Muscle of back (tissue), 13 donors: ENCODE results near the gene FAM209B. TPM values are rescaled to one million over a fixed set of nuclear protein-coding genes. Genes with fewer than 3 reads are reported as not detected.
"Not testable (repeated sequence)": the region's sequence is repeated elsewhere in the genome, so short reads cannot be mapped to it uniquely, and the experiment has no call there.

Experiments used
- DNase-seq, 3 donors: peaks; one replicate each; pipeline versions ENCODE4 v3.0.0 to v3.0.0-alpha.2; 2013
- long read RNA-seq, 9 donors: transcript quantifications; one replicate each; lab custom pipeline, GENCODE V29; 2026
- polyA plus RNA-seq, 10 donors: library from polyadenylated mRNA; unstranded; fragments of 120-200 nt; gene quantifications; one replicate each; pipeline ENCODE4 v1.2.1, GENCODE V29; 2013; ENCODE audit not compliant: insufficient read length in 10 of 10

The FAM209B gene, protein sequence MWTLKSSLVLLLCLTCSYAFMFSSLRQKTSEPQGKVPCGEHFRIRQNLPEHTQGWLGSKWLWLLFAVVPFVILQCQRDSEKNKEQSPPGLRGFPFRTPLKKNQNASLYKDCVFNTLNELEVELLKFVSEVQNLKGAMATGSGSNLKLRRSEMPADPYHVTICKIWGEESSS
- polyA plus RNA-seq = under 1 TPM in 2 of 10 donors, not detected in 8; 0.18 to 0.49 TPM
- long read RNA-seq, donor 1 = 0 reads
- long read RNA-seq, donor 2 = 0 reads
- long read RNA-seq, donor 3 = 0 reads
- long read RNA-seq, donor 4 = 0 reads
- long read RNA-seq, donor 5 = 0 reads
- long read RNA-seq, donor 6 = 0 reads
- long read RNA-seq, donor 7 = 0 reads
- long read RNA-seq, donor 8 = 0 reads
- long read RNA-seq, donor 9 = 0 reads

- DNase-seq = not testable (repeated sequence)
Measured at GRCh38 chr20:56532946-56533345, at the start of gene FAM209B. TSS of gene FAM209B (plus strand) at chr20:56533246. CDS start at chr20:56533342, 96 bp downstream.

GRCh38 chr20:56483970-56484369, 49.1 kb upstream of the FAM209B start:
- DNase-seq = no peak

DNA sequence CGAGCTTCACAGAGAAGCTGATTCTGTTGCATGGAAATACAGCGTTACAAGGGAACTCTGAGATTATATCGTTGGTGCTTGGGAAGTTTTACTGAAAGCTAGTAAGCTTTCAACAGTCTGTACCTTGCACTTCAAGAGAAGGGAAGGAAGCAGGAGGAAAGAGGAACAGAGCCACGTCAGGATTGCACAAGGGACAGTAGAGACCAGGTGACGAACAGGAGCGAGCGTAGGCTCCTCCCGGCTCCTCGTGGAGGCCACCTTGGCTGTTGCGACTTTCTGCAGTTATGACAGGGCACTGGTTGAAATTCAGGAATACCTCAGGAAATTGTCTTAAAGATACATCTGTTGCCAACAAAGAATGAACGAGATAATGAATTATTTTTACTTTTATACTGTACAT, 45.8 kb upstream of the FAM209B start:
- no peak for DNase-seq

GRCh38 chr20:56488566-56488965, 44.5 kb upstream of the FAM209B start:
- DNase-seq = no peak

DNA sequence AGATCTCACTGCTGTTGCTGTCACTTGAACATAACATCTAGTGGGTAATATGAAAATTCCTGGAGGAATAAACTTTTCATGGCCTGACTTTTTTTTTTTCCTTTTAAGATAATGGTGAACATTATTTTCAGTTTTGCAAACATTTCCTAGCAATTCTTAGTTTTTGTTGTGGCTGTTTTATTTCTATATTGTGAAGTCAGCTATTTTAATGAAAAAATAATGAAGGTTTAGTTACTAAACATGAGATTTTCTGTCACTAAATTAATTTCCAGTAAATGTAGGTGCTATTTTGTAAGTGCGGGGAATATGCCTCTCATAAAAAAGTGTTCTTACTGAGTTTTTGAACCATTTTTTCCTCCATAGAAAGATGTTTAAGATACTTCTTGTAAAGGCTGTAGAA, 31.9 kb upstream of the FAM209B start:
- DNase-seq = no peak

DNA sequence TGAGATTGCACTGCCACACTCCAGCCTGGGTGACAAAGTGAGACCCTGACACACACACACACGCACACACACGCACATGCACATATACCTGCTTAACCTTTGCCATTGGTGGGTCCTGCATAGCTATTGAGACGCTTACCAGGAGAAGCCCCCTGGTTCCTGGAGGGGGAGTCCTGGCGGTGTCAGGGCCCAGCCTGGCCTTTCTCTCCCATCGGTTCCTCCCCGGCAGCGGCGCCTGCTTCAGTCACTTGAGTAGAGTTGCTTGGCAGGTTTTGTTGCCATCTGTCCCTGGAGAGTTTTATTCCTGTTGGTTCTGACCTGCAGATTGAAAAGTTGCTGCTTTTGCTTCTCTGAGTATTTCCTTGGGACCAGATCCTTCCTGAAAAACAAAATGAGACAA, 29.1 kb upstream of the FAM209B start:
- DNase-seq = no peak

DNA sequence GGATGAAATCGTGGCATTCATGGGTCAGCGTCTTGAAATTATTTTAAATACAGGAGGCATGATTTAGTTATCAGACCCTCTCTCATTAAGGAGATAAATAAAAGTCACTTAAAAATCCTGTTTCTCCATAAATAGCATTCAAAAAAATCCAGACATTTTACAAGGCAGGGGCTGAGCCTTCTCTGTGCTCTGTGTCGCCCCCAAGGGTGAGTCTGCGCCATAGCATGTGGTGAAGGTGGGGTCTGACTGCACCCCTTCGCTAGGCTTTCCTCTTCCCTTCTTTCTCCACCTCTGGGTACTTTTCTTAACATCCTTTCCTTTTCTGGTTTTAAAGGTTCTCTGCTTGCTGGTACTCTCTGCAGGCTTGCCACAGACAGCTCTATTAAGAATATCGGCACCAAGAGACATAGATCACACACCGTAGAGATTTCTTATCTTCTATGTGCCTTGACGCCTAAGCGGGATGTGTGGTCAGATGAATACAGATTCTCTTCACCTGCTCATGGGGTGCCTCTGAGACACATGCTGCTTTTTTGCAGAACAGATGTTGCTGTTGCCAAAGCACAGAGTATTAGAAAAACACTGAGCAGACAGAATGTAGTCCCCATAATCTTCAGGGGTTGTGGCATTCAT, 28.6 kb upstream of the FAM209B start:
- no peak for DNase-seq

- no peak for DNase-seq
Measured at GRCh38 chr20:56506103-56506502, 26.9 kb upstream of the FAM209B start.

DNA sequence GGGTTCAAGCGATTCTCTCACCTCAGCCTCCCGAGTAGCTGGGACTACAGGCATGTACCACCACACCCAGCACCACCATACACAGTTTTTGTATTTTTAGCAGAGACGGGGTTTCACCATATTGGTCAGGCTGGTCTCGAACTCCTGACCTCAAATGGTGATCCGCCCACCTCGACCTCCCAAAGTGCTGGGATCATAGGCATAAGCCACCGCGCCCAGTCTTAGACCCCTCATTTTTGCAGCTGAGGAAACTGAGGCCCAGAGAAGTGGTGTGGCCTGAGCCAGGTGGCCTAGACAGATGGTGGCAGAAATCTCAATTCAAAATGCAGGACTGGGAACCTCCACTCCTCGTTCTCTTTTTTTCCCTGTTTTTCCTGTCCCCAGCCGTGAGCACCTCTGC, 21.1 kb upstream of the FAM209B start:
- DNase-seq = no peak

DNA sequence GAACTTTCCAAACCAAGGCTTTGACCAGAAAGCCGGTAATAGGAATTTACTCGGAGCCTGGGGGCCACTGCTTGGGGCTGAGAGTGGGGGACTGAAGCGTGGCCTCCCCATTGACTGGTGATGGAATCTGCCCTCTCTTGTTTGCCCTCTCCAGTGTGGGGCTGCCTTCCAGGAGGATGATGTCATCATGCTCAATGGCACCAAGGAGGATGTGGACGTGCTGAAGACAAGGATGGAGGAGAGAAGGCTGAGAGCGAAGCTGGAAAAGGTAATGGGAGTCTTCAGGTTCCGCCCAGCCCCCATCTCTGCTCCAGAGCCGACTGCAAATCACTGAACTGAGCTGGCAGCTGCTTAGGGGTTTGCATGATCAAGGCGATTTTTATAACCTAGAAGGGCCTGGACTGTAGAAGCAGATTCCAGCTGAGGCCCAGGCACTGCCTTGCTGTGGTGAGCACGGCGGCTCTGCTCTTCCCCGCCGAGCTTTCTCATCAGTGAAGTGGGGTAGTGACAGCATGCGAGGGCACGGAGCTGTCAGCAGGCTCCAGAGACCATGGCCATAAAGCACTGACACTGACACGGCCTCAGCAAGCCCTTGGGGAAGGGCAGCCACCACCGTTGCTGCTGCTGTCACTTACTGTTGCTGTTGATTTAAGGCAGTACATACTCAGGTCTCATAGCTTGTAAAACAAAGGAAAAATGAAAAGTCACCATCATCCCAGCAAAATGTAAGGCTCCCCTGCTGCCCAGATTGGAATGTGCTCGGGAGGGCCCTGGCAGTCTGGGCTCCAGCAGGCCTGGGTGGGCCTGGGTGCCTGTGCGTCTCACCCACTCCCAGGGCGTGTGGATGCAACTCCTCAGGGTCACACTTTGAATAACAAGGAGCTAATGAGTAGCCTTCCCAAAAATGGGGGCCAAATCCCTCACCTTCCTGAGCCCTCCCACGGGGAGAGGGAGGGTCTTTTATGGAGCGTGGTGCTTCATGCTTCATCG, 19.6 kb upstream of the FAM209B start:
- no peak for DNase-seq

DNA sequence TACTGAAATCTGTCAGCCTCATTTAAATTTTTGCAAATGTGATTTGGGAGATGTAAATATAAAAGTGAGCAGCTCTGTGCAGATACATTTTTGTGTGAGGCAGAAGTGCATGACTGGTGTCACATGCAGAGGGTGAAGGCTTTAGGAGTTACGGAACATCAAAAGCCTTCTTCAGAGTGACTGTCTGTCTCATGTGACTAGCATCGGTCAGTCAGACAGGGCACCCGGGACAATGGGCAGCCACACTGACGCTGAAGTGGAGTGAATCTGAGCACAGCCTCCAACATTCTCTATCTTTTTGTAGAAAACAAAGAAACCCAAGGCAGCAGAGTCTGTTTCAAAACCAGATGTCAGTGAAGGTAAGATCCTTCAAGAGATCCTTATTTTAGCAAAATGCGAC, 16.4 kb upstream of the FAM209B start:
- DNase-seq = no peak

GRCh38 chr20:56517211-56517610, 15.8 kb upstream of the FAM209B start:
- no peak for DNase-seq

GRCh38 chr20:56517641-56518040, 15.4 kb upstream of the FAM209B start:
- no peak for DNase-seq

DNA sequence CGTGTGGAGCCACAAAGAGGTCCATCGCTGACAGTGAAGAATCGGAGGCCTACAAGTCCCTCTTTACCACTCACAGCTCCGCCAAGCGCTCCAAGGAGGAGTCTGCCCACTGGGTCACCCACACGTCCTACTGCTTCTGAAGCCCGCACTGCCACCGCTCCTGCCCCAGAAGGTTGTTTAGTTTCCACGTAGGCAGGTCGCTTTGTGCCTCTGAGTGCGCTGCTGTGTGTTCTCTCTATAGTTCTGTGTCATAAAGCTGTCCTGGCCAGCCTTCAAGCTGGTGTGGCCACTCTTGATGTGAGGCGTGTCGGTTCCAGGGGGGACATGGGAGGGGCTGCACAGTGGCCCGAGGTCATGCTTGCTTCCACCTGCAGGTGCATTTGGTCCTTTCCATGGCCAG, 14.9 kb upstream of the FAM209B start:
- no peak for DNase-seq

DNA sequence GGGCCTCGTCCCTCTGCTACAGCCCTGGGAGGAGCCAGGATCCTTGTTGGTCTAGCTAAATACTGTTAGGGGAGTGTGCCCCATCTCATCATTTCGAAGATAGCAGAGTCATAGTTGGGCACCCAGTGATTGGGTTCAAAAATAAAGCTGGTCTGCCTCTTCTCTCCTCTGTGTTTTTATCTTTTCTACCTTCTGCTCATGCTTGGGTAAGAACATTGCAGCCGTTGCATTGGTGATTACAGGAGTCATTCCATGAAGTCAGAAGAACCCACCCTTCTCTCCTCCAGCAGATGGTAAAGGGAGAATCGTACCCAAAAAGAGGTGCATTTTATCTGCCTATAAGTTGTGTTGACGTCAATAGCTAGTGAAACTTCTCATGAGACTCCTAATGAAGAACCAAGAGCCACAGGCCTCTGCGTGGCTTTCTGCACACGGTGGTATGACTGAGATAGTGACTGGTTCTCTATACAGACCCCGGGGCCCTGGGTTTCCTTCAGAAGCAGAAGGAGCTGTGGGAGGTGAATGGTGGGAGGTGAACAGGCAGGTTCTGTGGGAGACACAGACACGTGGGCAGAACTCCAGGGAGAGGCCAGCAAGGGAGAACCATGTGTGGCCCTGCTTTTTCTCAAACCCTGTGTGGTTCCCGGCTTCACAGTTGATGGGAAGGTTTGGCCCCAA, 14.2 kb upstream of the FAM209B start:
- DNase-seq = no peak

GRCh38 chr20:56519551-56519950, 13.5 kb upstream of the FAM209B start:
- no peak for DNase-seq

DNA sequence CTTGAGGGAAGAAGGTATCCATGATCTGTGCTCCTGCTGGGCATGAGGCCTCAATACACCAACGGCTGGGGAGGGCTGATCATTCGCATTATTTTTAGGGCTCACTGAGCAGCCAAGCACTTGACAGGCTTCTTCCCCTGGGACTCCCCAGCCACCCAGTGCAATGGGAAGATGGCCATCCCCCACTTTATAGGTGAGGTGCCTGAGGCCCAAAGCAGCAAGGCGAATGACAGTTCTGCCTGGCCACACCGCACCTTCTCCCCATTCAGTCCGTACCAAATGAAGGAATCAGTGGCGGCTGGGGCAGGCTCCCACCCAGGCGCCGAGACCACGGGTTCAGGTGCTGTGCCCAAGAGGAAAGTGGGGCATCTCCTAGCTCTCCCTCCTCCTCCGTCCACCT, 12.9 kb upstream of the FAM209B start:
- DNase-seq = no peak

DNA sequence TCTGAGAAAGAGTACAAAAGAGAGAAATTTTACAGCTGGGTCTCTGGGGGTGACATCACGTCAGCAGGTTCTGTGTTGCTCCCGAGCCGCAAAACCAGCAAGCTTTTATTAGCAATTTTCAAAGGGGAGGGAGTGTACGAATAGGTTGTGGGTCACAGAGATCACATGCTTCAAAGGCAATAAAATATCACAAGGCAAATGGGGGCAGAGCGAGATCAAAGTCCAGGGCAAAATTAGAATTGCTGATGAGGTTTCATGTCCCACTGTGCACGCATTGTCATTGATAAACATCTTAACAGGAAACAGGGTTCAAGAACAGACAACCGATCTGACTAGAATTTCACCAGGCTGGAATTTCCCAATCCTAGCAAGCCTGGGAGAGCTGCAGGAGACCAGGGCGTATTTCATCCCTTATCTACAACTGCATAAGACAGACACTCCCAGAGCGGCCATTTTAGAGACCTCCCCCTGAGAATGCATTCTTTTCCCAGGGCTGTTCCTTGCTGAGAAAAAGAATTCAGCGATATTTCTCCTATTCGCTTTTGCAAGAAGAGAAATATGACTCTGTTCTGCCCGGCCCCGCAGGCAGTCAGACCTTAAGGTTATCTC, 12.2 kb upstream of the FAM209B start:
- not testable (repeated sequence) for DNase-seq

DNA sequence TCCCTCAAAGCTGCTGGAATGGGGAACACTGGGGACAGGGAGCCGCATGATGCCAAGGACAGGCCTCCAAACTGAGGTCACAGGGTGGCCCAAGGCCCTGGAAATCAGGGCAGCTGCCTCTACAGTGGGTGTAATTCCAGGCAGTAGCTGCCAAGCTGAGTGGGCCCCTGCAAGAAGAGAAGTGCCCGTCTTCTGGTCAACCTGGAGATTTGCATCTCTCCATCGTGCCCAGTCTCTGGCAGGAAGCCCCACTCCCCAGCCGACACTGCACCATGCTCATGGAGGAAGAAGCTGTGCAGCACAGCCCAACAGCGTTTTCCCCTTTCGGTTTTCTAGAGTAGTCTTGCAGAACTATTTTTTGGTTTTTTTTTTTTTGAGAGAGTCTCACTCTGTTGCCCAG, 10.7 kb upstream of the FAM209B start:
- no peak for DNase-seq

GRCh38 chr20:56524444-56524843, 8.6 kb upstream of the FAM209B start, which contains the start of gene FAM209A:
TSS of gene FAM209A (plus strand) at chr20:56524744. CDS start at chr20:56524809, 65 bp downstream.
- not testable (repeated sequence) for DNase-seq

GRCh38 chr20:56527521-56527920, 5.5 kb upstream of the FAM209B start:
- no peak for DNase-seq
